ENCODE data around the gene EPHA4.

EPHA4 gene
- total RNA-seq, result 102 to 130 (median 114) reads per million in 4 donors

DNA sequence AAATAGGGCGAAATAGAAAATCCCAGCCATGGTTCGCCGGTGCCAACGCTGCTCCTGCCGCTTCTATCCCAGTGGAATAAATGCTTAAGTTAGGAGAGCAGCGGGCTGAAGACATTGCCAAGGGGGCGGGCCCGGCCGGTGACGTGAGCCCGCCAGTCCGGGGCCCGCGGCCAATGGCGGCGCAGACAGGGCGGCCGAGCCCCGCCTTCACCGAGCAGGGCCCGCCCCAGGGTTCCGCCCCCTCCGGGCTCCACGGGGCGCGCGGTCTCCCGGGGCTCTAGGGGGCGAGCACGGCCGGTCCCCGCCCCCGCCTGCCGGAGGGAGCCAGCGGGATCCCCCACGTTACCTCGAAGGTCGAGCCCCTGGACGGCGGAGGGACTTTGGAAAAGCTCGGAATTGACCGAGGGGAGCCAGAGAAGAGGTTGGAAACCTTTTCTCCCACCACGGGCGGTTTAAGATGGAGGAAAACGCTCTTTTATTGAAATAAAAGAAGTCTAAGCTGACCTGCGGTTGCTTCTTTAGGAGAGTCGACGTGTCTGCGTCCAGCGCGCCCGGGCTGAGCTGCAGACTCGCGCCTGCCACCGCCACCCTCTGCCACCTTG, at the start of gene EPHA4:
TSS of gene EPHA4 (minus strand) at position 86 of the 602 bp plus-strand sequence. CDS start at position 30, 56 bp downstream.
- peak; percentile 74 to 90 (median 80) for DNase-seq

DNA sequence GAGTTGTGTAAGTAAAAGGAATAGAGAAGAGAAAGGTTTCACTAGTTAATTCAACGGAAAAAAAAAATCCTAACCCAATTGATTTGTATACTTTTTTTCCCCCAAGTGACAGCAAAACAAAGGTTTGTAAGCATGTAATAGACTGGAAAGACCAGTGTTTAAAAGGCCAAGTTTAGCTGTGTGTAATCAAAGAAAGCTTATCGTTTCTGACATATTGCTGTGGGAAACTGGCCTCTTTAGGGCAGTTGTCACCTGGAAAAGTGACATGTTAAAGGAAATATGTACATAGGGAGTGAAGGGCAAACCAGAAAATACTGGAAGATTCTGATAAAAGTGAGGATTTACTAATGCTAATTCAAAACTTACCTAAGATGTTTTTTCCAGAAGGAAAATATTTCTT, 45.9 kb upstream of the EPHA4 start:
- no peak for DNase-seq

GRCh38 chr2:221616561-221616960, 44.5 kb upstream of the EPHA4 start:
- no peak for DNase-seq

- DNase-seq, result no peak
Observed at GRCh38 chr2:221614274-221614673, 42.2 kb upstream of the EPHA4 start.

DNA sequence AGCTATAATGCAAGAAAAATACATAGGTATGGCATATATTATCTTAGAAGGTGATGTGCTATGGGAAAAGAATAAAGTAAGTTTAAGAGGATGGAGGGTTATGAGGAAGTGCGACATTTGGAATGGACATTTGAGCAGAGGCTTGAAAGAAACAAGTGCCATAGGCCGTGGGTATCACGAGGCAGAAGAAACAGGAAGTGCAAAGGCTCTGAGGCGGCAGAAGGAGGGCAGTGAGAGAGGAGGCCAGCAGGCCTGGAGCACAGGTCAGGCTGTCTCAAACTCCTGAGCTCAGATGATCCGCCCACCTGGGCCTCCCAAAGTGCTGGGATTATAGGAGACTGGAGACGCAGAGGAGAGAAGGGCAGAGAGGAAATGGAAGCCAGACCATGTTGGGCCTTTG, 40.7 kb upstream of the EPHA4 start:
- no peak for DNase-seq

DNA sequence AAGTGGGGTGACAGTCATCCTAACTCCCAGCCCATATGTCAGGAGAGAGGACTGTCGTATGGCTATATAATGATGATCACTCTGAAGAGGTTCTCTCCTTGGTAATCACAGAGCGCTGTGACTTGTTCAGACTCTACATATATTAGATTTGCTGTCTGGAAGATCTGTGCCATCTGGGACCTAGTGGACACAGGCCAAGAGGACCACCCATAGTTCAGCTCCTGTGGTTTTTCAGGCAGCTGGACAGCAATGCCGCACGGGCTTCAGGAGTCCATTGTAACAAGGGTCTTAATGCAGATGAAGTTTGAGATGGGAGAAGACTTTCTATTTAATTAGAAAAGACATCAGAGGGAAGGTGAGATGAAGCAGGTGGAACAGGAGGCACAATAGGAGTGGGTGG, 40.1 kb upstream of the EPHA4 start:
- DNase-seq, result no peak

DNA sequence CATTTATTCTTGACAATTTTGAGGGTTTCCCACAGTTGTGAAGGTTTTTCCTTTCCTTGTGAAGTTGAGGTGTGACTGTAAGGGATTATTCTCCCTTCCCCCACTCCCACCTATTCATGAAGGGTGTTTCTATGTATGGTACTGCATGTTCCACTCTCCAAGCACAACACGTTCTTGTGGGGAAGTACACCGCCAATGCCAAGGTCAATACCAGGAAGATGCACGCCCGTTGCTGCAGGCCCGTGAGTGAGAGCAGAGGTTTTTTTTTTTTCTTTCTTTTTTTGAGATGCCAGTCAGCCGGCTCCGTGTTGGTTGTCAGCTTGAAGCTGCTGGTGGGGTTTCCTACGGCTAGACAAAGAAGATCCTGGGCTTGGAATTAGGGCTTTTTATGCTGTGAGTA, 38.6 kb upstream of the EPHA4 start:
- no peak for DNase-seq

DNA sequence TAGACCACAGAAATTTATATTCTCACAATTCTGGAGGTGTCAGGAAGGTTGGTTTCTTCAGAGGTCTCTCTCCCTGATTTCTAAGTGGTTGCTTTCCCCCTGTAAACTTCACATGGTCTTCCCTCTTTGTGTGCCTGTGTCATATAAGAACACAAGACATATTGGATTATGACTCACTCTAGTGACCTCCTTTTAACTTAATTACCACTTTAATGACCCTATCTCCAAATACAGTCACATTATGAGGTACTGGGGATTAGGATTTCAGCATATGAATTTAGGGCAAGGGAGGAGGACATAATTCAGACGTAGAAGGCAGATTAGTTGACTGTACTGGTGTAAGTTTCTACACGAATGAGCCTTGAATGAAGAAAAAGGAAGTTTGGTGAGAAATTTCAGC, 38.2 kb upstream of the EPHA4 start:
- no peak for DNase-seq

GRCh38 chr2:221608442-221608841, 36.3 kb upstream of the EPHA4 start:
- no peak for DNase-seq

- DNase-seq, result no peak
Observed at GRCh38 chr2:221606424-221606823, 34.3 kb upstream of the EPHA4 start.

GRCh38 chr2:221605751-221606240, 33.7 kb upstream of the EPHA4 start:
- no peak for DNase-seq

DNA sequence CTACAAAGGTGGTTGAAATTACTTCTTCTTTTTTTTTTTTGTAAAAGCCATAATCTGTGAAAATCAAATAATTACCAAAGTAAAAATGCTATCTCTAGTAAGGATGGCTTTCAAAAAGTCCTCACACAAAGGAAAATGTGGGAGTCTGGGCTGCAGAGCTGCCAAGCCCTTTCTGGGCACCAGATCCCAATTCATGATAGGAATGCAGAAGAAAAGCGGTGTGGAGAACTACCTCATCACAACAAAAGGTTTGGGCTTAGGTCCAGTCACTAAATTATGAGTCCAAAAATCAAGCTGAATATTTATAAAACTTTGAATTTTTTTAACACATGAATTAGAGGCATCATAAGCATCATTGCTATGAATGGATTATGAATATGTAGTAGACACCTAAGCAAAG, 30.8 kb upstream of the EPHA4 start:
- DNase-seq, result no peak

- no peak for DNase-seq
Observed at GRCh38 chr2:221601376-221601775, 29.3 kb upstream of the EPHA4 start.

GRCh38 chr2:221600388-221600787, 28.3 kb upstream of the EPHA4 start:
- DNase-seq, result no peak

- no peak for DNase-seq
Observed at GRCh38 chr2:221596192-221596591, 24.1 kb upstream of the EPHA4 start.

GRCh38 chr2:221590861-221591365, 18.8 kb upstream of the EPHA4 start:
- no peak for DNase-seq

GRCh38 chr2:221589696-221590095, 17.6 kb upstream of the EPHA4 start:
- DNase-seq, result no peak

DNA sequence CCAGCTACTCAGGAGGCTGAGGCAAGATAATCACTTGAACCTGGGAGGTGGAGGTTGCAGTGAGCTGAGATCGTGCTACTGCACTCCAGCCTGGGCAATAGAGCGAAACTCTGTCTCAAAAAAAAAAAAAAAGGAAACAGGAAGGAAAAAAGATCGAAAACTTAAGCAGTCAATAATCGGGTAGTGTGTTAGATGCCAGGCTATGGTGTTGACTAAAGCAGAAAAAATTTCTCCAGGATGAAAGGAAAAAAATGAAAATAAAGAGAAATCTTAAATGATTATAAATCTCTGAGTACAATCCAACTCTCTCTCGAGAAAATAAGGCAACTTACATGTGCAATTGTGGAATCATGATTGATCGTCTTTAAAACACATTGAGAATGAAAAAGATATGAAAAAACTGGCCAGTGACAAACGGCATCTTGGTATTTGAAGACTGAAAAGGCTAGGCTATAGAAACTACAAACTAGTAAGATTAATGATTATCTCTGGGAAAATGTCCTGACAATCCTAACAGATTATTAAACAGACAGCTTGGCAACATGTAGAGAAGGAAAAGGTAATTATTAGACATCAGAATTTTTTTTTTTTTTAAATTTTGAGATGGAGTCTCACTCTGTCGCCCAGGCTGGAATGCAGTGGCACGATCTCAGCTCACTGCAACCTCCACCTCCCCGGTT, 16.3 kb upstream of the EPHA4 start:
- no peak for DNase-seq

DNA sequence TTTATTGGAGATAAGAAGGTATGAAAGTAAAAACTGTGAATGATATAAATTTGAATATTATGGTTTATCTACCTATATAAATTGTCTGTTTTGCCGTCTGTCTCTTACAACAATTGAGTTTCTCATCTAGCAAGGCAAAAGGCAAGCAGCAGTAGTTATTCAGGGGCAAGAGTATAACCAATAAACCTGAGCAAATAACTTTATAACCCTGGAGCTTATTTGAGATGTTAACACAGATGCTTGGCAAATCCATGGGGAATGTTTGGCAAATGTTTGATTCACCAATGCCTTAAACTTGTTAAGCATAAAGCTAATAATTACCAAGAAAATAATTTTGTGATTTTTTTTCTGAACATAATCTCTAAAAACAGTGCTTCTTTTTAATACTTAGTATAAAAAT, 9.9 kb upstream of the EPHA4 start:
- no peak for DNase-seq

DNA sequence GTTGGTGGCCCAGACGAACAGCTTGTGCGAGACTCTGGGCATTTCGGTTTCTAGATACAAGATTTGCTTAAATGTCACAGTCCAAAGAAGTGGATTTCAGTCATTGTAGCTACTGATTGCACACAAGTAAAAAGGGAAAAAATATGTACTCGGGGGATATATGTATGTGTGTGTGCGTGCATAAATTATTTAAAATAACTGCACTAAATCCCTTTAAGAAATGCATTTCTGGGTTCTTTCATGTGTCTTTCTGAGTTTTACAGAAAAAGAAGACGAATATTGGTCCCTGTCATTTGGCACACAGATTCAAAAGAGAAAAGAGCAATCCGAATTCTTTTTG, 2.1 kb upstream of the EPHA4 start:
- no peak for DNase-seq

DNA sequence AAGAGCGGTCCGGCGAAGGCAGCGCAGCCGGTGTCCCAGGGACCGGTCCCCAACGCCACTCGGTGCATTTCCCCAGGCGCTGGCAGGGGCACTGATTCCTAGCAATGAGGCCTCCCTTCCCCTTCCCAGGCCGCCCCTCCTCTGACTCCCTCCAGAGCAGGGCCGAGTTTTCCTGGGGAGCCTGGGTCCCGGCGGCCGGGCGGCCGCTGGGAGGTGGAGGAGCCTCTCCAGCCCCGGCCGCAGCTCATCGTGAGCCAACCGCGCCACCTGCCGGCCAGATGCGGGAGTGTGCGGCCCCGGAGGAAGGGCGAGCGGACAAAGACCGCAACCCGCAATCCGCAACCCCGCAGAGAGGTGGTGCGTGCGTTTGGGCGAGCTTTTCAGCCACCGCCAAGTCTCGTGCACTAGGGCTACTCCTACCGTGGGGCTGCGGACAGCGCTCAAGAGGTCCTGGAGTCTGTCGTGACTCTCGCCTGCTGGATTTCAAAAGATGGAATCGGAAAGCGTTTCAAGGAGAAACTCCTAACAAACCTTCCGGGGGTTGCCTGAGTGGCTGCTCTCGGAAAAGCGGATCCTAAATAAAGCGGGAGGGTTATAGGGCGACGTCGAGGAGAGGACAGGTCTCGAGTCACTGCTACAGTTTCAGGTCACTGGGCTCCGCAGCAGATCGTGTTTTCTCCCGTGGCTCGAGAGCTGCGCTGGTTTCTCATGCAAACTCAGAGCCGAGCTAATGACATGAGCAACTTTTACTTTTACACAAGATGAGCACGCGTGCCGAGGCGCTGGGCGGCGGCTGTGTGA, 1.5 kb upstream of the EPHA4 start:
- peak; percentile 60 to 73 (median 71) for DNase-seq

- peak in 4 of 5 donors; percentile 14 to 46 (median 19) for DNase-seq
Observed at GRCh38 chr2:221572821-221573429, 821 bp upstream of the EPHA4 start.

Data from T-helper 1 cell (primary cell).